Neural progenitor cell (in vitro differentiated cells): Measurements from ENCODE around the gene HBG1.

Experiments used
- CTCF ChIP-seq: fragments of 200-600 bp; sonication (generic); IDR thresholded peaks from 2 replicates; pipeline ENCODE4 v1.5.1; 2017; ENCODE audit warnings: antibody characterized with exemption, mild to moderate bottlenecking
- EZH2 ChIP-seq: fragments of 200-600 bp; sonication (generic); IDR thresholded peaks from 2 replicates; pipeline ENCODE4 v1.6.1; 2017; ENCODE audit warnings: antibody characterized with exemption, mild to moderate bottlenecking, moderate library complexity
- EZH2phosphoT487 ChIP-seq: fragments of 200-600 bp; sonication (generic); IDR thresholded peaks from 2 replicates; pipeline ENCODE4 v1.6.1; 2017; ENCODE audit warnings: antibody characterized with exemption

DNA sequence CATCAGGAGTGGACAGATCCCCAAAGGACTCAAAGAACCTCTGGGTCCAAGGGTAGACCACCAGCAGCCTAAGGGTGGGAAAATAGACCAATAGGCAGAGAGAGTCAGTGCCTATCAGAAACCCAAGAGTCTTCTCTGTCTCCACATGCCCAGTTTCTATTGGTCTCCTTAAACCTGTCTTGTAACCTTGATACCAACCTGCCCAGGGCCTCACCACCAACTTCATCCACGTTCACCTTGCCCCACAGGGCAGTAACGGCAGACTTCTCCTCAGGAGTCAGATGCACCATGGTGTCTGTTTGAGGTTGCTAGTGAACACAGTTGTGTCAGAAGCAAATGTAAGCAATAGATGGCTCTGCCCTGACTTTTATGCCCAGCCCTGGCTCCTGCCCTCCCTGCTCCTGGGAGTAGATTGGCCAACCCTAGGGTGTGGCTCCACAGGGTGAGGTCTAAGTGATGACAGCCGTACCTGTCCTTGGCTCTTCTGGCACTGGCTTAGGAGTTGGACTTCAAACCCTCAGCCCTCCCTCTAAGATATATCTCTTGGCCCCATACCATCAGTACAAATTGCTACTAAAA, 22.8 kb downstream of the HBG1 start, which contains the start of gene HBB:
- TF ChIP-seq CTCF = no peak
- no peak for TF ChIP-seq EZH2phosphoT487
- no peak for TF ChIP-seq EZH2
